Astrocyte of the cerebellum (primary cell): ENCODE results near the gene MAP2K7.
"Not testable (repeated sequence)": the region's sequence is repeated elsewhere in the genome, so short reads cannot be mapped to it uniquely, and the experiment has no call there.

Source experiments
- DNase-seq: peaks from one replicate; pipeline ENCODE4 v3.0.0-alpha.2; 2011; ENCODE audit warnings: low read depth
- H3K4me3 ChIP-seq: 2 replicates; pipeline ENCODE4 v1.5.1; 2011; ENCODE audit warnings: mild to moderate bottlenecking, low read depth, low read length, moderate library complexity
- in situ Hi-C: cut with HindIII; loops from 2 replicates; pipeline ENCODE4 v1.10.0; 2017; ENCODE audit warnings: low sequenced_read_pairs
- TF ChIP-seq, protein P1 (sequence below): IDR thresholded peaks from 2 replicates; pipeline ENCODE4 v1.5.1; 2012; ENCODE audit warnings: low read length, low read depth, moderate library complexity, mild to moderate bottlenecking; ENCODE audit errors: missing control alignments

MAP2K7 gene

DNA sequence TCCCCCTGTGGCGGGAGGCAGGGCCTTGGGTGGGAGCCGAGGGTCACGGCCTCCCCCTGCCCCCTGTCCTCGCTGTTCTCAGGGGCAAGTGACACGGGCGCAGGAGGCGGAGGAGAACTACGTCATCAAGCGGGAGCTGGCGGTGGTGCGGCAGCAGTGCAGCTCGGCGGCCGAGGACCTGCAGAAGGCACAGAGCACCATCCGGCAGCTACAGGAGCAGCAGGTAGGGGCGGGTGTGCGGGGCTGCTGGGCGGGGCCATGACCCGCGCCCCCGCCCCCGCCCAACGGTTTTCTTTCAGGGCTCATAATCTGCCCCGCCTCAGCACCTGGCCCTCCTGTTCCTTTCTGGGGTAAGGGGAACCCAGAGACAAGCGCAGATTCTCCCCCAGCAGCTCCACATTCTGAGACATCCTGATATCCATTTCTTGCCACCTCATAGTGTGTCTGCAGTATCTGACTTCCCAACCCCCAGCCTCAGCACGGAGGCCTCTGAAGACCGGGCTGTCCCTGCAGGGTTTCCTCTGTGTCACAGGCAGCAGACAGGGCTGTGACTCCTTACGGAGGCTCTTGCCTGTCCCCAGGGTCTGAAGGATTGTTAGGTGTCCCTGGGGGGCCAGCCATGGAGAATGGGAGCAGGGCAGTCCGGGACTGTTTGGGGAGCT lies 45.4 kb upstream of the MAP2K7 start:
- no peak for DNase-seq
- no peak overlapping the region for H3K4me3 ChIP-seq
- in situ Hi-C loops, result no loop called here
- TF ChIP-seq, protein P1, sequence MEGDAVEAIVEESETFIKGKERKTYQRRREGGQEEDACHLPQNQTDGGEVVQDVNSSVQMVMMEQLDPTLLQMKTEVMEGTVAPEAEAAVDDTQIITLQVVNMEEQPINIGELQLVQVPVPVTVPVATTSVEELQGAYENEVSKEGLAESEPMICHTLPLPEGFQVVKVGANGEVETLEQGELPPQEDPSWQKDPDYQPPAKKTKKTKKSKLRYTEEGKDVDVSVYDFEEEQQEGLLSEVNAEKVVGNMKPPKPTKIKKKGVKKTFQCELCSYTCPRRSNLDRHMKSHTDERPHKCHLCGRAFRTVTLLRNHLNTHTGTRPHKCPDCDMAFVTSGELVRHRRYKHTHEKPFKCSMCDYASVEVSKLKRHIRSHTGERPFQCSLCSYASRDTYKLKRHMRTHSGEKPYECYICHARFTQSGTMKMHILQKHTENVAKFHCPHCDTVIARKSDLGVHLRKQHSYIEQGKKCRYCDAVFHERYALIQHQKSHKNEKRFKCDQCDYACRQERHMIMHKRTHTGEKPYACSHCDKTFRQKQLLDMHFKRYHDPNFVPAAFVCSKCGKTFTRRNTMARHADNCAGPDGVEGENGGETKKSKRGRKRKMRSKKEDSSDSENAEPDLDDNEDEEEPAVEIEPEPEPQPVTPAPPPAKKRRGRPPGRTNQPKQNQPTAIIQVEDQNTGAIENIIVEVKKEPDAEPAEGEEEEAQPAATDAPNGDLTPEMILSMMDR, result no peak

DNA sequence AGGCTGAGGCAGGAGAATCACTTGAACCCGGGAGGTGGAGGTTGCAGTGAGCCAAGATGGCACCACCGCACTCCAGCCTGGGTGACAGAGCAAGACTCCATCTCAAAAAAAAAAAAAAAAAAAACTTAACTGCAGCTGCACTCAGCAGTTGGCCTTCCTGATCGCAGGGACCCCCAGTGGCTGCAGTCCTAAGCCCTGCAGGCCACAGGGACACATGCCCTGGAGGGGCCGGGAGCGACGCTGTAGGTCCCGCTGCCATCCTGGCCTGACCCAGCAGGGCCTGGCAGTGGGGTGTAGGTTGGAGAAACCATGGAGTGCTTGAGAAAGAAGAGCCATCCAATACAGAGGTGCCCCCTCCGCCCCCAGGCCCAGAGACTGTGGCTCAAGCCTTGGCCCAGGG lies 44.6 kb upstream of the MAP2K7 start:
- in situ Hi-C loops, DNase-seq, H3K4me3 ChIP-seq: not testable (repeated sequence)

DNA sequence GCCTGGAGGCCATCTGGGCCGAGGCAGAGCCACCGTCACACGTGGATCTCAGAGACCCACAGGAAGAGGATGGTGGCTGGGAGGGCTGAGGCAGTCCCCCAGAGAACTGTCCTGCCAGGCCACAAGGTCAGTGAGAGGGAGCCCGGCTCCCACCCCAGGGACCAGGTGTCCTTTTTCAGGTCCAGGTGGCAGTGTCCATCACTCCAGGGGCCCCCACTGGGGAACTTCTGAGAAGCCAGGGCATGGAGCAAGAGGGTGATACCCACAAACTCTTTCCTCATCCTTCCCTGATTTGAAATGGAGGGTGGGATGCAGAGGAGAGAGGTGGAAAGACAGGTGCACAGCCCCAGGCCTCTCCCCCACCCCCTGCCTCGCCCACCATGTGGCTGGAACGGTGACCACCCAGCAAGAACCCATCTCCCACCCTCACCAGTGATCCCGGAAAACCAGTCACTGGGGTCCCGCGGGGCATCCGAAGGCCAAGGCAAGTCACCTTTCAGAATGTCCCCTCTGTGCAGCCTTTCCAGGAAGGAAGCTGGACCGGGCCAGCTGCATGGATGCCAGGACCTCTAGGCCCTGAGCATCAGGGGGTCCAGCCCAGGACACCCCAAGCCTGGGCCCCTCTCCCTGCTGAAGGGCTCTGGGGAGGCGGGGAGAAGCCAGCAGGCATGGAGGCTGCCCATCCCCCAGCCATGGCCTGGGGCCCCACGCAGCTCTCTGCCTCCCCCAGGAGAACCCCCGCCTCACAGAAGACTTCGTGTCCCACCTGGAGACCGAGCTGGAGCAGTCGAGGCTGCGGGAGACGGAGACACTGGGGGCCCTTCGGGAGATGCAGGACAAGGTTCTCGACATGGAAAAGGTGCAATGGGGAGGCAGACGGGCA lies 43.6 kb upstream of the MAP2K7 start:
- no peak for DNase-seq
- in situ Hi-C loops, result no loop called here
- TF ChIP-seq, protein P1, result no peak
- no peak overlapping the region for H3K4me3 ChIP-seq

- DNase-seq, result no peak
- in situ Hi-C loops, result no loop called here
- H3K4me3 ChIP-seq, result no peak overlapping the region
- TF ChIP-seq, protein P1, result no peak
Observed at GRCh38 chr19:7860714-7861618, 42.7 kb upstream of the MAP2K7 start.

GRCh38 chr19:7861619-7862412 lies 41.9 kb upstream of the MAP2K7 start:
- no peak for DNase-seq
- peak overlapping the region; percentile 21 for H3K4me3 ChIP-seq

GRCh38 chr19:7862413-7862951 lies 41.2 kb upstream of the MAP2K7 start:
- peak; percentile 8 for DNase-seq
- H3K4me3 ChIP-seq, result peak overlapping the region; percentile 21
- in situ Hi-C loops, result no loop called here
- TF ChIP-seq, protein P1, result no peak

More at GRCh38 chr19:7861619-7862412, 41.9 kb upstream of the MAP2K7 start:
- in situ Hi-C loops, result no loop called here
- TF ChIP-seq, protein P1, result peak; percentile 8
